Vagina (tissue), 2 donors: ENCODE results near the gene UCHL5. TPM values are rescaled to one million over a fixed set of nuclear protein-coding genes. Genes with fewer than 3 reads are reported as not detected.
"Not testable (repeated sequence)": the region's sequence is repeated elsewhere in the genome, so short reads cannot be mapped to it uniquely, and the experiment has no call there.

Experiments used
- DNase-seq, 2 donors: peaks; one replicate each; pipeline ENCODE4 v3.0.0-alpha.2; 2017; ENCODE audit errors: extremely low spot score in 2 of 2
- H3K27ac ChIP-seq: fragments of 200-600 bp; sonication (generic); one replicate; pipeline ENCODE4 v1.5.1; 2019
- H3K27me3 ChIP-seq: fragments of 200-600 bp; sonication (generic); one replicate; pipeline ENCODE4 v1.5.1; 2019
- H3K36me3 ChIP-seq, 2 donors: fragments of 200-600 bp; sonication (generic); one replicate each; pipeline ENCODE4 v1.5.1; 2017 to 2019
- H3K4me1 ChIP-seq: fragments of 200-600 bp; sonication (generic); one replicate; pipeline ENCODE4 v1.5.1; 2019
- H3K4me3 ChIP-seq, 2 donors: fragments of 200-600 bp; sonication (generic); 1 replicate in 1 of 2; 2 replicates in 1 of 2; pipeline ENCODE4 v1.5.1; 2016 to 2019
- H3K9me3 ChIP-seq: fragments of 200-600 bp; sonication (generic); one replicate; pipeline ENCODE4 v1.5.1; 2019
- POLR2A ChIP-seq, 2 donors: fragments of 450-650 bp; IDR thresholded peaks; one replicate each; pipeline ENCODE4 v1.6.1; 2017; ENCODE audit warnings: antibody characterized with exemption in 2 of 2, mild to moderate bottlenecking in 2 of 2, moderate library complexity in 2 of 2
- POLR2AphosphoS5 ChIP-seq, 2 donors: sonication (generic); formaldehyde crosslinking; IDR thresholded peaks; one replicate each; pipeline ENCODE4 v1.9.0; 2017; ENCODE audit warnings: antibody characterized with exemption in 2 of 2, mild to moderate bottlenecking in 2 of 2, low read depth in 1 of 2; ENCODE audit not compliant: insufficient read depth in 1 of 2
- intact Hi-C: fragments of 100-400 bp; cut with DNase I; formaldehyde crosslinking; loops from one replicate; pipeline ENCODE4 v1.15.1; 2023
- total RNA-seq: library from RNA; depleted of rRNA; stranded (reverse); fragments of >200 nt; gene quantifications from one replicate; pipeline ENCODE4 v1.2.3, GENCODE V29; 2016
- TF ChIP-seq, protein P1 (sequence below), 3 experiments: fragments of 450-650 bp in 2 of 3; fragments of 200-600 bp in 1 of 3; sonication (generic) in 1 of 3; IDR thresholded peaks; one replicate each; pipeline ENCODE4 v1.5.1; 2017 to 2019; ENCODE audit warnings: antibody characterized with exemption in 3 of 3, mild to moderate bottlenecking in 2 of 3, moderate library complexity in 2 of 3

Gene UCHL5
- total RNA-seq, 1 donor from 2014 or later = 17.4 TPM

DNA sequence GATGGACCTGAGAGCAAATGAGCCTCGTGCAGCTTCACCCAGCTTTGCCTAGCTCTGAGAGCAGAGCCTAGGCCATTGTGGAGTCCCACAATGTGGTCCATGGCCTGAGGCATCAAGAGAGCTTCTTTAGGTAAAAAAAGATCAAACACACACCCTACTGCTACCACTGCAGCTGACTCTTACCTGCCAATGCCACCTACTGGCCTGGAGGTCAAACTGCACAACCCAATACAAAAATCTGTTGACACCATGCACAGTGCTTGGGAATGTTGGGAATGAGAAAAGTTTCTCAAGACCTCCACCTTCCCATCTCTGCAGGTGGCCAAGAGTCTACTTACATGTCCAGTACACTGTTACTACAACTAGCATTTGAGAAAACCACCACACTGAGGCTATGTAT lies 60.6 kb downstream of the UCHL5 start:
- H3K27ac ChIP-seq = no peak overlapping the region
- no peaks in the 10 kb centered on the region for H3K9me3 ChIP-seq
- no peak overlapping the region for H3K4me3 ChIP-seq
- intact Hi-C loops = no loop called here
- no peak for DNase-seq
- no peaks in the 10 kb centered on the region for H3K4me1 ChIP-seq
- no peaks in the 10 kb centered on the region for H3K27me3 ChIP-seq
- TF ChIP-seq POLR2A (IDR thresholded peaks at IDR 0.05) (no peak), POLR2AphosphoS5 (IDR thresholded peaks at IDR 0.05; ENCODE audit: insufficient read depth in 1 of 2, low read depth in 1 of 2) (no peak)
- TF ChIP-seq, protein P1, sequence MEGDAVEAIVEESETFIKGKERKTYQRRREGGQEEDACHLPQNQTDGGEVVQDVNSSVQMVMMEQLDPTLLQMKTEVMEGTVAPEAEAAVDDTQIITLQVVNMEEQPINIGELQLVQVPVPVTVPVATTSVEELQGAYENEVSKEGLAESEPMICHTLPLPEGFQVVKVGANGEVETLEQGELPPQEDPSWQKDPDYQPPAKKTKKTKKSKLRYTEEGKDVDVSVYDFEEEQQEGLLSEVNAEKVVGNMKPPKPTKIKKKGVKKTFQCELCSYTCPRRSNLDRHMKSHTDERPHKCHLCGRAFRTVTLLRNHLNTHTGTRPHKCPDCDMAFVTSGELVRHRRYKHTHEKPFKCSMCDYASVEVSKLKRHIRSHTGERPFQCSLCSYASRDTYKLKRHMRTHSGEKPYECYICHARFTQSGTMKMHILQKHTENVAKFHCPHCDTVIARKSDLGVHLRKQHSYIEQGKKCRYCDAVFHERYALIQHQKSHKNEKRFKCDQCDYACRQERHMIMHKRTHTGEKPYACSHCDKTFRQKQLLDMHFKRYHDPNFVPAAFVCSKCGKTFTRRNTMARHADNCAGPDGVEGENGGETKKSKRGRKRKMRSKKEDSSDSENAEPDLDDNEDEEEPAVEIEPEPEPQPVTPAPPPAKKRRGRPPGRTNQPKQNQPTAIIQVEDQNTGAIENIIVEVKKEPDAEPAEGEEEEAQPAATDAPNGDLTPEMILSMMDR (IDR thresholded peaks at IDR 0.05) = no peak
- peaks cover 0 to 21% of the 10 kb centered on the region in 2 donors for H3K36me3 ChIP-seq

DNA sequence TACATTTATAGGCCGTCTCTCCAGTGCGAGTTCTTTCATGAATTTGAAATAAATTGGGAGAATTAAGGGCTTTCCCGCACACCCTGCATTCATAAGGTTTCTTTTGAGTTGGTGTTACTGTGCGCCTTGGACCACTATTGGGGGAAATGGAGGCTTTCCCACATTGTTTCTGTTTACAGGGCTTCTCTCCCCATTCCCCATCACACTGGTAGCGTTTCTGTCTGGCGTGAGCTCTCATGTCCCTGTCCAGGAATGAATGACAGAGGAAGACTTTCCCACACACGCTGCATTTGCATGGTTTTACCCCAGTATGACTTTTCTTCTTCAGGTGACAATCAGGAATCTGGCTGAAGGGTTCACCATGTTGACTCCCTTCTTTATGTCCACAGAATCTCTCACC lies 65.0 kb downstream of the UCHL5 start:
- Histone ChIP-seq H3K4me3 (no peak overlapping the region), H3K27ac (no peak overlapping the region), H3K9me3 (no peaks in the 10 kb centered on the region), H3K27me3 (no peaks in the 10 kb centered on the region), H3K4me1 (no peaks in the 10 kb centered on the region), H3K36me3 (peaks cover 0 to 9% of the 10 kb centered on the region in 2 donors)
- no peak for DNase-seq
- intact Hi-C loops = no loop called here
- TF ChIP-seq, protein P1 (IDR thresholded peaks at IDR 0.05) = no peak
- TF ChIP-seq POLR2A (IDR thresholded peaks at IDR 0.05) (no peak), POLR2AphosphoS5 (IDR thresholded peaks at IDR 0.05; ENCODE audit: insufficient read depth in 1 of 2, low read depth in 1 of 2) (no peak)

DNA sequence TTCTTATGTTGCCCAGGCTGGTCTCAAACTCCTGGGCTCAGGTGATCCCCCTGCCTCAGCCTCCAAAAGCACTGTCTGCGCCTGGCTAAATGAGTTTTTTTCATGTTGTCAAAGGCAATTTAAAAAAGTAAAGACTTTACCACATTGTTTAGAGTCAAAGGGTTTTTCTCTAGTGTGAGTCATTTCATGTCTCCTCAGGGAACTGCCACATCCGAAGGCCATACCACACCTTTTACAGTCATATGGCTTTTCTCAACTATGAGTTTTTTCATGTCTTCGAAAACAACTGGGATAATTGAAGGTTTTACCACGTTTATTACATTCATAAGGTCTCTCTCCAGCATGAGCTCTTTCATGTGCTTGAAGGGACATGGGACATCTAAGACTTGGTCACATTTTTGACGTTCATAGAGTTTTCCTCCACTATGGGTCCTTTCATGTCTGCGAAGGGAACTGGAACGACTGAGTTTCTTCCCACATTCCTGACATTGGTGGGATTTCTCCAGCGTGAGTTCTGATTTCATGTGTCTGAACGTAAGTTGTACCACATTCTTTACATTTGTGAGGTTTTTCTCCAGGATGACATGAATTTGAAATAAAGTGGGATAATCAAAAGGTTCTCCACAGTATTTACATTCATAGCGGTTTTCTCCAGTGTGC lies 65.6 kb downstream of the UCHL5 start:
- peaks cover 0 to 9% of the 10 kb centered on the region in 2 donors for H3K36me3 ChIP-seq
- TF ChIP-seq POLR2AphosphoS5 (IDR thresholded peaks at IDR 0.05; ENCODE audit: insufficient read depth in 1 of 2, low read depth in 1 of 2) (no peak), POLR2A (IDR thresholded peaks at IDR 0.05) (no peak)
- TF ChIP-seq, protein P1 (IDR thresholded peaks at IDR 0.05) = no peak

DNA sequence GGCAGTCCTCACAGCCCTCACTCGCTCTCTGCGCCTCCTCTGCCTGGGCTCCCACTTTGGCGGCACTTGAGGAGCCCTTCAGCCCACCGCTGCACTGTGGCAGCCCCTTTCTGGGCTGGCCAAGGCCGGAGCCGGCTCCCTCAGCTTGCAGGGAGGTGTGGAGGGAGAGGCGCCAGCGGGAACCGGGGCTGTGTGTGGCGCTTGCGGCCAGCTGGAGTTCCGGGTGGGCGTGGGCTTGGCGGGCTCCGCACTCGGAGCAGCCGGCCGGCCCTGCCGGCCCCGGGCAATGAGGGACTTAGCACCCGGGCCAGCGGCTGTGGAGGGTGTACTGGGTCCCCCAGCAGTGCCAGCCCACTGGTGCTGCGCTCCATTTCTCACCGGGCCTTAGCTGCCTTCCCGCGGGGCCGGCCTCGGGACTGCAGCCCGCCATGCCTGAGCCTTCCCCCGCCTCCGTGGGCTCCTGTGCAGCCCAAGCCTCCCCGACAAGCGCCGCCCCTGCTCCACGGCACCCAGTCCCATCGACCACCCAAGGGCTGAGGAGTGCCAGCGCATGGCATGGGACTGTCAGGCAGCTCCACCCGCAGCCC lies 72.3 kb downstream of the UCHL5 start:
- intact Hi-C loops, H3K9me3 ChIP-seq, DNase-seq, H3K27ac ChIP-seq, H3K27me3 ChIP-seq, H3K36me3 ChIP-seq, H3K4me3 ChIP-seq, H3K4me1 ChIP-seq: not testable (repeated sequence)

More for the DNA sequence above, 65.6 kb downstream of the UCHL5 start:
- Histone ChIP-seq H3K27ac (no peak overlapping the region), H3K27me3 (no peaks in the 10 kb centered on the region), H3K4me1 (no peaks in the 10 kb centered on the region), H3K4me3 (no peak overlapping the region), H3K9me3 (no peaks in the 10 kb centered on the region)
- intact Hi-C loops = no loop called here
- no peak for DNase-seq

DNA sequence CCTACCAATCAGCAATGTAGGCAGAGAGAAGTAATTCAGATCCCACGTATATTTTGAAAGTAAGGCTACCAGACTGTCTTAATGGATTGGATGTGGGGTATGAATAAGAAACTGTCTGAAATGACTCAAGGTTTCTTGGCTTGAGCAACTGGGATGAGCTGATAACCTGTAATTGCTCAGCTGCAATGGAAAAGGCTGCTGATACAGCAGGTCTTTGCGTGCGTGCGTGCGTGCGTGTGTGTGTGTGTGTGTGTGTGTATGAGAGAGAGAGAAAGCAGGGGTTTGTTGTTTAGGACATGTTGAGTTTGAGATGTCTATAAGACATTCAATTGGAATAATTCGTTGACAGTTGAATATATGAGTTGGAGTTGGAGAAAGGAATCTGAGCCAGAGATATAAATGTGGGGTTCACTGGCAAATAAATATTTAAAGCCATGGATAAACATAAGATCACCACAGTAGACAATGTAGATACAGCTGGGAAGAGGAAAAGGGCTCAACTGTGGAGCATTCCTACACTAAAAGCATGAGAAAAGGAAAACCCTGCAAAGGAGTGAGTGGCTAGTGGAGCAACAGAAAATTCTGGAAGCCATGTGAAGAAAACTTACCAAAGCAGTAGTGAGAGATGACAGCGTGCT lies 72.9 kb downstream of the UCHL5 start:
- intact Hi-C loops = no loop called here
- H3K27ac ChIP-seq = no peak overlapping the region
- DNase-seq = no peak
- H3K4me3 ChIP-seq = no peak overlapping the region
- no peaks in the 10 kb centered on the region for H3K9me3 ChIP-seq
- no peaks in the 10 kb centered on the region for H3K27me3 ChIP-seq
- TF ChIP-seq POLR2A (IDR thresholded peaks at IDR 0.05) = no peak
- TF ChIP-seq POLR2AphosphoS5 (IDR thresholded peaks at IDR 0.05; ENCODE audit: insufficient read depth in 1 of 2, low read depth in 1 of 2) = no peak
- TF ChIP-seq, protein P1 (IDR thresholded peaks at IDR 0.05) = no peak
- no peaks in the 10 kb centered on the region for H3K36me3 ChIP-seq
- H3K4me1 ChIP-seq = no peaks in the 10 kb centered on the region
